ENCODE results near the gene SMIM15.
"Not testable (repeated sequence)": the region's sequence is repeated elsewhere in the genome, so short reads cannot be mapped to it uniquely, and the experiment has no call there.

SMIM15 gene

GRCh38 chr5:61162010-61162831 is at the start of gene SMIM15:
Gene SMIM15, minus strand, starts transcription at chr5:61162468. Its CDS starts 2,297 bp downstream, at chr5:61160171.
- DNase-seq, result peak; percentile 76 to 81

GRCh38 chr5:61207884-61208283 is 45.6 kb upstream of the SMIM15 start:
- DNase-seq, result no peak

GRCh38 chr5:61205013-61205412 is 42.7 kb upstream of the SMIM15 start:
- no peak for DNase-seq

GRCh38 chr5:61202213-61202612 is 39.9 kb upstream of the SMIM15 start:
- no peak for DNase-seq

- DNase-seq, result no peak
These were observed 38.4 kb upstream of the SMIM15 start for GRCh38 chr5:61200582-61201155.

GRCh38 chr5:61198606-61199005 is 36.3 kb upstream of the SMIM15 start:
- DNase-seq, result no peak

GRCh38 chr5:61187826-61188225 is 25.6 kb upstream of the SMIM15 start:
- DNase-seq, result not testable (repeated sequence)

- DNase-seq, result not testable (repeated sequence)
These were observed 25.1 kb upstream of the SMIM15 start for GRCh38 chr5:61187352-61187751.

GRCh38 chr5:61186634-61187033 is 24.4 kb upstream of the SMIM15 start:
- no peak for DNase-seq

GRCh38 chr5:61184708-61185107 is 22.4 kb upstream of the SMIM15 start:
- no peak for DNase-seq

GRCh38 chr5:61183538-61183937 is 21.3 kb upstream of the SMIM15 start:
- DNase-seq, result no peak

GRCh38 chr5:61182449-61182848 is 20.2 kb upstream of the SMIM15 start:
- DNase-seq, result no peak

GRCh38 chr5:61180886-61181285 is 18.6 kb upstream of the SMIM15 start:
- no peak for DNase-seq

GRCh38 chr5:61178702-61179101 is 16.4 kb upstream of the SMIM15 start:
- DNase-seq, result no peak

- no peak for DNase-seq
These were observed 15.4 kb upstream of the SMIM15 start for GRCh38 chr5:61177716-61178115.

- no peak for DNase-seq
These were observed 14.8 kb upstream of the SMIM15 start for GRCh38 chr5:61177070-61177469.

GRCh38 chr5:61176631-61177030 is 14.4 kb upstream of the SMIM15 start:
- DNase-seq, result no peak

- no peak for DNase-seq
These were observed 9.2 kb upstream of the SMIM15 start for GRCh38 chr5:61171479-61171878.

GRCh38 chr5:61168951-61169350 is 6.7 kb upstream of the SMIM15 start:
- no peak for DNase-seq

GRCh38 chr5:61167382-61167781 is 5.1 kb upstream of the SMIM15 start:
- DNase-seq, result no peak

- DNase-seq, result no peak
These were observed 1.6 kb upstream of the SMIM15 start for GRCh38 chr5:61163905-61164304.

GRCh38 chr5:61162832-61163567 is 732 bp upstream of the SMIM15 start:
- no peak for DNase-seq

GRCh38 chr5:61160497-61160896 is 1.8 kb downstream of the SMIM15 start:
- no peak for DNase-seq

- no peak for DNase-seq
These were observed 2.4 kb downstream of the SMIM15 start for GRCh38 chr5:61159836-61160235.
